T-helper 17 cell (primary cell): ENCODE measurements around the gene UNC80. TPM values are rescaled to one million over a fixed set of nuclear protein-coding genes. Genes with fewer than 3 reads are reported as not detected.

ENCODE experiments used
- ATAC-seq: fragments of 150-1000 bp; cut with Tn5 transposase; 2 replicates; pipeline ENCODE4 v1.10.0; 2021; ENCODE audit warnings: mild to moderate bottlenecking, moderate library complexity
- DNase-seq, 3 donors: peaks; one replicate each; pipeline versions ENCODE4 v3.0.0 to v3.0.0-alpha.2; 2020 to 2021
- H3K9me3 ChIP-seq: one replicate; pipeline ENCODE4 v1.7.0; 2013; ENCODE audit warnings: low read length, mild to moderate bottlenecking; ENCODE audit not compliant: control insufficient read depth, poor library complexity, severe bottlenecking
- H3K27ac Mint-ChIP-seq: one replicate; pipeline ENCODE4 v1.8.0; 2022; ENCODE audit warnings: mild to moderate bottlenecking, moderate library complexity, mixed read lengths
- H3K27me3 Mint-ChIP-seq: one replicate; pipeline ENCODE4 v1.8.0; 2022; ENCODE audit warnings: mixed read lengths
- H3K36me3 Mint-ChIP-seq: one replicate; pipeline ENCODE4 v1.8.0; 2022; ENCODE audit warnings: low read depth, mixed read lengths
- H3K4me1 Mint-ChIP-seq: one replicate; pipeline ENCODE4 v1.8.0; 2022; ENCODE audit warnings: mild to moderate bottlenecking, mixed read lengths
- H3K4me3 Mint-ChIP-seq: one replicate; pipeline ENCODE4 v1.8.0; 2022; ENCODE audit warnings: mild to moderate bottlenecking, moderate library complexity, mixed read lengths
- total RNA-seq, 4 donors: library from RNA in 2 of 4; stranded (reverse) in 2 of 4; gene quantifications; one replicate each; pipeline ENCODE4 v1.2.3 and lab custom pipeline; 2022 to 2026

Gene UNC80
- total RNA-seq, 2 donors from 2014 or later, result not detected

- ATAC-seq, result no peak
- no peak overlapping the region for H3K27ac Mint-ChIP-seq
- H3K9me3 ChIP-seq, result no peaks in the 10 kb centered on the region
- H3K27me3 Mint-ChIP-seq, result no peaks in the 10 kb centered on the region
- DNase-seq, result no peak
- H3K36me3 Mint-ChIP-seq, result peaks cover under 1% of the 10 kb centered on the region
- H3K4me1 Mint-ChIP-seq, result peaks cover 23% of the 10 kb centered on the region
- H3K4me3 Mint-ChIP-seq, result no peak overlapping the region
These were observed 229.1 kb downstream of the UNC80 start for GRCh38 chr2:210000464-210001324.

DNA sequence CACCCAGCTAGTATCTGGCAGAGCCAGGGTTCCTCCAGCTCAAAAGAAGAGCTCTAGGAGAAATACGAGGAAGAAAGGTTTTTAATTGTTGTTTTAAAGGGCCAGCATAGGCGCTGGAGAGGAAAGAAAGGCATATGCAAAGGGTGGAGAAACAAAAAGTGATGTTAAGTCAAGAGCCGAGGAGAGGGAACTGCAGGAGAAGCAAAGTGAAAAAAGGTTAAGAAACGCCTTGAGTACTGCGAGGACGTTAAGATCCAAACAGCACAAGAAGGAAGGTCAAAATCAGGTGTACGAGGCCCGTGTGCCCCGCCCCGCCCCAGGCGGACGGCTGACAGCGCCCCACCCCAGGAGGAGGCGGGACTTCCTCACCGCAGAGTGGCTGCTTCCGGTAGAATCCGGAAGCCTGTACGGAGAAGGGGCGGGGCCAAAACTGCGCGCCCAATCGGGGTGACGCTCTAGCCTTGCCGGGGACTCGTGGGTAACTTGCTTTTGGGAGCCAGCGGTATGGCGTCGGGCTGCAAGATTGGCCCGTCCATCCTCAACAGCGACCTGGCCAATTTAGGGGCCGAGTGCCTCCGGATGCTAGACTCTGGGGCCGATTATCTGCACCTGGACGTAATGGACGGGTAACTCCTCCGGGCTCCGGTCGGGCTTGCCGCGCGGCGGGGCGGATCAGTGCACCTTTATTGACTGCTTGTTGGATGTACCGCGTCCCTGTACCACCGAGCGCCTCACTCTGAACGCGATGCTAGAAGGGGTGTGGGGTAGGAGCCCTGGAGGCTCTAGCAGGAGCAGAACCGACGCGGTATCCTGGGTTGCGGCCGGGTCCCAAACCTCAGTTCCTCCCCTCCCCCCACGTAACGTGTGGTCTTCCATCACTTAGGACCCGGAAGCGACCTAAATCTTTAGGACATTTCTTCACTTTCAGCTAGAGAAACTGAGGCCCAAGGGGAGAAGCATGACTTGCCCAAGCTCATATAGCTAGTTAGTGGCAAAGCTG lies 230.8 kb downstream of the UNC80 start, which contains the start of gene RPE:
Gene RPE, plus strand, starts transcription at position 481 of the 1,000 bp plus-strand sequence. Its CDS starts 24 bp downstream, at position 505.
- peaks cover 36% of the 10 kb centered on the region for H3K4me1 Mint-ChIP-seq
- peaks cover 6% of the 10 kb centered on the region for H3K36me3 Mint-ChIP-seq

GRCh38 chr2:210003359-210003758 lies 231.7 kb downstream of the UNC80 start:
- DNase-seq, result no peak
- no peaks in the 10 kb centered on the region for H3K27me3 Mint-ChIP-seq
- no peaks in the 10 kb centered on the region for H3K9me3 ChIP-seq
- no peak for ATAC-seq
- H3K27ac Mint-ChIP-seq, result peak overlapping the region; percentile 93
- peaks cover 8% of the 10 kb centered on the region for H3K36me3 Mint-ChIP-seq
- H3K4me3 Mint-ChIP-seq, result peak overlapping the region; percentile 97
- peaks cover 40% of the 10 kb centered on the region for H3K4me1 Mint-ChIP-seq

More for the DNA sequence above, 230.8 kb downstream of the UNC80 start, which contains the start of gene RPE:
- DNase-seq (peak; percentile 95 to 96 (median 96)), ATAC-seq (peak; percentile 99)
- peak within 1 kb of the TSS; percentile 97 for H3K4me3 Mint-ChIP-seq
- H3K9me3 ChIP-seq, result no peaks in the 10 kb centered on the region
- no peaks in the 10 kb centered on the region for H3K27me3 Mint-ChIP-seq
- H3K27ac Mint-ChIP-seq, result peak within 1 kb of the TSS; percentile 93

DNA sequence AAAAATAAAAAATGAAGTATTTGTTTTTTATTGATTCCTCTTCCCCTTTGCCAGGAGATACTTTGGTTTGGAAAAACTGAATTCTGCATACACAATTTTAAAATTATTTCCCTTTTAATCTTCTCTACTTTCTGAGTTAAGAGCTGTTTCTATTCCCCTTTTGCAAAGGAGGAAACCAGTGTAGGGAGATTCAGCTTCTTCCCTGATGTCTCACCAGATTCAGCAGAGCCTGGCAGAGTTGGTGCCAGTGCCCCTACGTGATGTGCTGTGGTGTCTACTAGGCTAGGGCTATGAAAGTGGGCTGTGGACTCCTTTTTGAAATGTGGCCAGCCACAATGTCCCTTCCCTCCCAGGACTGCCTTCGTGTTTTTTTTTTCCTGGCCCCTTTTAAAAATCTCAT lies 233.2 kb downstream of the UNC80 start:
- Mint-ChIP-seq H3K36me3 (peaks cover 8% of the 10 kb centered on the region), H3K4me3 (peak overlapping the region; percentile 43), H3K27me3 (no peaks in the 10 kb centered on the region), H3K4me1 (peaks cover 42% of the 10 kb centered on the region), H3K27ac (peak overlapping the region; percentile 49)
- no peaks in the 10 kb centered on the region for H3K9me3 ChIP-seq
- ATAC-seq (no peak), DNase-seq (no peak)

DNA sequence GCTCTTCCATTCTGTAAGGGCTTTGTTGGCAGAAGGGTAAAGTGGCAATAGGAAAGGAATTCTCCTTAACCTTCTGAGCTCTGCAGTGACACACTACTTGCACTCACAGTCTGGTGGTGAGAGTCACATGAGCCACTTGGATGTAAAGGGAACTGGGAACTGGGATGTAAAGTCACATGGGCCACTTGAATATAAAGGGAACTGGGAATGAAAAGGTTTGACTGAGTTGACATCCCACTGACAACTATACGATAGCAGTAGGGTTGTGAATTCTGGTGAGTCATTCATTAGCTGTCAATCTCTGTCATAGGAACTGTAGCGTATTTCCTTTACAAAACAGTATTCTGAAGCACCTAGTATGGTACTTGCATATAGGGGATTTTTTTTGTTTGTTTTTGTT lies 236.3 kb downstream of the UNC80 start:
- H3K9me3 ChIP-seq, result no peaks in the 10 kb centered on the region
- Mint-ChIP-seq H3K27ac (peak overlapping the region; percentile 34), H3K4me3 (no peak overlapping the region), H3K27me3 (no peaks in the 10 kb centered on the region), H3K36me3 (peaks cover 11% of the 10 kb centered on the region), H3K4me1 (peaks cover 43% of the 10 kb centered on the region)
- DNase-seq, result no peak
- no peak for ATAC-seq

- Mint-ChIP-seq H3K27ac (no peak overlapping the region), H3K27me3 (no peaks in the 10 kb centered on the region), H3K4me1 (peaks cover 39% of the 10 kb centered on the region), H3K36me3 (peaks cover 11% of the 10 kb centered on the region), H3K4me3 (no peak overlapping the region)
- no peaks in the 10 kb centered on the region for H3K9me3 ChIP-seq
- no peak for ATAC-seq
- no peak for DNase-seq
These were observed 237.5 kb downstream of the UNC80 start for GRCh38 chr2:210009126-210009525.

DNA sequence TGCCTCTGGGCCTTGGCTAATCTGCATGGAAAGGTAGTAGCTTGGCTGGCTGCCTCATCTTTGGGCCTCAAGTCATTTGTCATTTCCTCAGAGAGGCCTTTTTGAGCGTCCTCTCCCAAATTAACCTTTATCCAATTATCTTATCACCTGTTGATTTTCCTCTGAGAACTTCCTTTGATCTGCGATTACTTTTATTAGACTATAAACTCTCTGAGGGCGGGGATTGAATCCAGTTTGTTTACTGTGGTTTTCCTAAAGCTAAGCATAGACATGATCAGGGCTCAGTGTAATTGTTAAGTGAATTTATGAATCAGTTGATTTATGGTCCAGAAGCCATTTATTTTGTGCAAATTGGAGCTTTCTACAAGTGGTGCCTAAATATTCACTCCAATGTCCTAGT lies 238.3 kb downstream of the UNC80 start:
- H3K9me3 ChIP-seq, result no peaks in the 10 kb centered on the region
- Mint-ChIP-seq H3K4me3 (no peak overlapping the region), H3K36me3 (peaks cover 12% of the 10 kb centered on the region), H3K4me1 (peaks cover 38% of the 10 kb centered on the region), H3K27me3 (no peaks in the 10 kb centered on the region), H3K27ac (no peak overlapping the region)
- DNase-seq (no peak), ATAC-seq (no peak)

DNA sequence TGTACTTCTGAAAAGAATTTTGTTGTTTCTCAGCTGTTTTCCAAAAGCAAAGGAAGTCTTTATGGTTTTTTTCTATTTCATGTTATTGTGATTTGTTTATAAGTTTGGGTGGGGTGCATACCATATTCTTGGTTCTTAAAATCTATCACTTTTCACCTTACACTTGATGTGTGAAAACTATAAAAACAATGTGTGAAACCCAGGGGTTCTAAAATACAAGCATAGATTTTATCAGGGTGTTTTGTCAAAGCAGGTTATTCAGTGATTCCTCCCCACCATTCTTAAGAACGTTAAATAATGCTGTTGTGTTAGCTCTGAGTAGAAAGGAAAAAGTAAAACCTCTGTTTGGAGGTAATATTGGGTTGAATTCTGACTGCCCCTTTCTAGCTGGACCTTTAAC lies 248.5 kb downstream of the UNC80 start:
- DNase-seq, result no peak
- Mint-ChIP-seq H3K4me1 (peaks cover 3% of the 10 kb centered on the region), H3K27ac (no peak overlapping the region), H3K4me3 (no peak overlapping the region), H3K36me3 (peaks cover 2% of the 10 kb centered on the region), H3K27me3 (no peaks in the 10 kb centered on the region)
- no peaks in the 10 kb centered on the region for H3K9me3 ChIP-seq
- no peak for ATAC-seq

GRCh38 chr2:210022824-210023223 lies 251.2 kb downstream of the UNC80 start:
- Mint-ChIP-seq H3K4me3 (no peak overlapping the region), H3K27me3 (no peaks in the 10 kb centered on the region), H3K36me3 (peaks cover 2% of the 10 kb centered on the region), H3K27ac (peak overlapping the region; percentile 41), H3K4me1 (no peaks in the 10 kb centered on the region)
- H3K9me3 ChIP-seq, result no peaks in the 10 kb centered on the region
- no peak for ATAC-seq
- no peak for DNase-seq

DNA sequence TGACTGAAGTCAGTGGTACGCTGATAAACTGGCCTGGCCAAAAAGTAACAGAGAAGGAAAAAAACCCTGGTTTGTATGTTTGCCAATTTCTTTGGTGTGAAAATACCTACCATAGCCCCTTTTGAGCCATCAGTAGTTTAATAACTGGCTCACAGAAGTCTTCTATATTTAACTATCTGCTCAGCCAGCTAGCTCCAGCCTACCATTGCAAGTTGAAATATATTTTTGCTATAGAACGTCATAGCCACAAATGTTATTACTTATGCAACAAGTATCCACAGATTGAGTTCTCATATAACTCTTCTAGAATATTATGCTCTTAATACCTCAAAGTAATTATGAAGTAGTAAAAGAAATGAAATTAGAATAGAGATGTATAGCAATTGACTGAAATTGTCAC lies 256.0 kb downstream of the UNC80 start:
- Mint-ChIP-seq H3K36me3 (peaks cover 2% of the 10 kb centered on the region), H3K4me1 (peaks cover 2% of the 10 kb centered on the region), H3K27me3 (no peaks in the 10 kb centered on the region), H3K27ac (peak overlapping the region; percentile 67), H3K4me3 (no peak overlapping the region)
- DNase-seq (no peak), ATAC-seq (no peak)
- no peaks in the 10 kb centered on the region for H3K9me3 ChIP-seq

DNA sequence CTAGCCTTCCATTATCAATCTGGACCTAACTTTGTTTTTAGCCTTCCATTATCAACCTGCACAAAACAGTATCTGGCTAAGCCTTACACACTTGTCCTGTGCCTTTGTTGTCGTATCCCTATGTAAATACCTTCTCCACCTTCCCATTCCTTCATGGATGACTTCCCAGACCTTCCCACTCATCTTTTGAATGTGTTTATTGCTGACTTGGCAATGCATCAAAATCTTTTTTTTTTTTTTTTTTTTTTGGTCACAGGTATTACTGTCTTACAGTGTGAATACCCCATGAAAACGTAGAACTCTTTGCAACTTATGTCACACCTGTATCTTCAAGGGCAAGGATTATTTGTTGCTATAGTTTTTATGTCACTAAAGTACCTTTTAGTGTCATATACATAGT lies 256.5 kb downstream of the UNC80 start:
- no peaks in the 10 kb centered on the region for H3K9me3 ChIP-seq
- H3K27me3 Mint-ChIP-seq, result no peaks in the 10 kb centered on the region
- no peak for ATAC-seq
- H3K4me3 Mint-ChIP-seq, result no peak overlapping the region
- peak overlapping the region; percentile 67 for H3K27ac Mint-ChIP-seq
- peaks cover 2% of the 10 kb centered on the region for H3K4me1 Mint-ChIP-seq
- no peak for DNase-seq
- no peaks in the 10 kb centered on the region for H3K36me3 Mint-ChIP-seq

- DNase-seq (no peak), ATAC-seq (no peak)
- no peaks in the 10 kb centered on the region for H3K36me3 Mint-ChIP-seq
- H3K4me3 Mint-ChIP-seq, result no peak overlapping the region
- no peaks in the 10 kb centered on the region for H3K27me3 Mint-ChIP-seq
- no peak overlapping the region for H3K27ac Mint-ChIP-seq
- no peaks in the 10 kb centered on the region for H3K9me3 ChIP-seq
- H3K4me1 Mint-ChIP-seq, result peaks cover 3% of the 10 kb centered on the region
These were observed 262.6 kb downstream of the UNC80 start for GRCh38 chr2:210034087-210034683.

GRCh38 chr2:210035679-210036078 lies 264.0 kb downstream of the UNC80 start:
- ATAC-seq (no peak), DNase-seq (no peak)
- H3K9me3 ChIP-seq, result no peaks in the 10 kb centered on the region
- no peaks in the 10 kb centered on the region for H3K27me3 Mint-ChIP-seq
- H3K4me3 Mint-ChIP-seq, result no peak overlapping the region
- no peaks in the 10 kb centered on the region for H3K36me3 Mint-ChIP-seq
- H3K27ac Mint-ChIP-seq, result no peak overlapping the region
- peaks cover 2% of the 10 kb centered on the region for H3K4me1 Mint-ChIP-seq
